Measurements from ENCODE around the gene PHLDA1. TPM values are rescaled to one million over a fixed set of nuclear protein-coding genes. Genes with fewer than 3 reads are reported as not detected.

PHLDA1 gene
- total and polyA plus RNA-seq, 10 of the 15 experiments (the other 5 are each of a cell fraction or from before 2014, with no cell fraction given): 0.66 to 14.2 (median 1.3) TPM

GRCh38 chr12:75976913-75977312 lies 54.7 kb downstream of the PHLDA1 start:
- SMC1A ChIA-PET (ENCODE audit: uncharacterized antibody, unreplicated experiment): interaction anchor here (6.3 to 14.9 kb wide), 4 partner anchors 9 to 50 kb away, joined by 27 to 327 read pairs (median 81); partner anchors contain the start of gene PHLDA1
- H3K27me3 ChIP-seq (replicated peaks in 1 of 2; ENCODE audit: control insufficient read depth in 2 of 2, insufficient read depth in 2 of 2, low read length in 1 of 2): no peaks in the 10 kb centered on the region
- FAIRE-seq: no peak
- no peaks in the 10 kb centered on the region for H3K79me2 ChIP-seq (ENCODE audit: control insufficient read depth, insufficient read depth, low read length)
- H3K9ac ChIP-seq (ENCODE audit: control insufficient read depth, insufficient read depth, low read length): no peak overlapping the region
- no peak overlapping the region for H2AFZ ChIP-seq (ENCODE audit: control insufficient read depth, low read depth, low read length)
- no peaks in the 10 kb centered on the region for H4K20me1 ChIP-seq (ENCODE audit: control insufficient read depth, insufficient read depth)
- no TSS peak for BruUV-seq (replicated peaks)
- RAD21 ChIA-PET (ENCODE audit: unreplicated experiment): interaction anchor here (1.5 to 7.7 kb wide), 3 partner anchors 32 to 54 kb away, joined by 5 to 125 read pairs (median 82); partner anchors contain the start of gene PHLDA1
- no peaks in the 10 kb centered on the region for H3K9me3 ChIP-seq (replicated peaks; ENCODE audit: control insufficient read depth, insufficient read depth, low read length)
- no peak overlapping the region for H3K27ac ChIP-seq (ENCODE audit: control insufficient read depth, insufficient read depth)
- H3K4me1 ChIP-seq (ENCODE audit: control insufficient read depth, insufficient read depth, low read length): peaks cover 23% of the 10 kb centered on the region
- CTCF ChIA-PET: interaction anchor here (1.1 kb wide), 1 partner anchor 157 kb away, joined by 3 read pairs; no protein-coding TSS in a partner anchor
- no peak overlapping the region for H3K4me3 ChIP-seq
- no peak for ATAC-seq
- no peaks in the 10 kb centered on the region for H3K36me3 ChIP-seq (ENCODE audit: control insufficient read depth in 2 of 2, insufficient read depth in 2 of 2, low read length in 1 of 2)
- no peak overlapping the region for H3K4me2 ChIP-seq (ENCODE audit: control insufficient read depth, insufficient read depth)
- in situ Hi-C loops (cut with MboI): no loop called here
- 100% methylated on average over 3 of the region's 3 CpGs for WGBS (ENCODE audit: insufficient coverage, insufficient replicate concordance, low lambda C conversion rate, missing lambda C conversion rate)
- POLR2A ChIA-PET: interaction anchor here (1.3 to 5.0 kb wide), 2 partner anchors 8 to 42 kb away, joined by 3 to 31 read pairs; no protein-coding TSS in a partner anchor
- no peak for TF ChIP-seq SIN3A (IDR thresholded peaks at IDR 0.05; ENCODE audit: low read depth, low read length)
- no peak for TF ChIP-seq NFXL1 (IDR thresholded peaks at IDR 0.05; ENCODE audit: borderline replicate concordance)
- TF ChIP-seq MLLT1 (IDR thresholded peaks at IDR 0.05): no peak
- TF ChIP-seq MAX (IDR thresholded peaks at IDR 0.05; ENCODE audit: low read depth, low read length): no peak
- no peak for TF ChIP-seq SMC3 (IDR thresholded peaks at IDR 0.05; ENCODE audit: borderline replicate concordance, low read length)
- TF ChIP-seq KLF5 (IDR thresholded peaks at IDR 0.05; ENCODE audit: partially characterized antibody): no peak
- TF ChIP-seq IRF5 (IDR thresholded peaks at IDR 0.05; ENCODE audit: borderline replicate concordance): no peak
- no peak for TF ChIP-seq EP300 (IDR thresholded peaks at IDR 0.05; ENCODE audit: borderline replicate concordance in 1 of 2, control insufficient read depth in 1 of 2, low read depth in 2 of 2, low read length in 2 of 2)
- TF ChIP-seq EGR1 (IDR thresholded peaks at IDR 0.05; ENCODE audit: borderline replicate concordance in 1 of 2, low read depth in 2 of 2, low read length in 2 of 2): no peak
- TF ChIP-seq BRCA1 (IDR thresholded peaks at IDR 0.05; ENCODE audit: low read depth, low read length): no peak
- no peak for DNase-seq (ENCODE audit: low read depth, low spot score)
- intact Hi-C loops (cut with micrococcal nuclease; ENCODE audit: unreplicated experiment): no loop called here
